GM21423 (cell line): ENCODE data around the gene DEAF1.

Experiments
- ATAC-seq: cut with Tn5 transposase; IDR thresholded peaks from one replicate; pipeline ENCODE4 v1.9.1; 2021; ENCODE audit warnings: mild to moderate bottlenecking, moderate library complexity; ENCODE audit not compliant: unreplicated experiment

The DEAF1 gene

GRCh38 chr11:722346-722811 is 27.4 kb upstream of the DEAF1 start:
- no peak for ATAC-seq

- ATAC-seq = no peak
Observed at GRCh38 chr11:721741-722345, 26.8 kb upstream of the DEAF1 start.

DNA sequence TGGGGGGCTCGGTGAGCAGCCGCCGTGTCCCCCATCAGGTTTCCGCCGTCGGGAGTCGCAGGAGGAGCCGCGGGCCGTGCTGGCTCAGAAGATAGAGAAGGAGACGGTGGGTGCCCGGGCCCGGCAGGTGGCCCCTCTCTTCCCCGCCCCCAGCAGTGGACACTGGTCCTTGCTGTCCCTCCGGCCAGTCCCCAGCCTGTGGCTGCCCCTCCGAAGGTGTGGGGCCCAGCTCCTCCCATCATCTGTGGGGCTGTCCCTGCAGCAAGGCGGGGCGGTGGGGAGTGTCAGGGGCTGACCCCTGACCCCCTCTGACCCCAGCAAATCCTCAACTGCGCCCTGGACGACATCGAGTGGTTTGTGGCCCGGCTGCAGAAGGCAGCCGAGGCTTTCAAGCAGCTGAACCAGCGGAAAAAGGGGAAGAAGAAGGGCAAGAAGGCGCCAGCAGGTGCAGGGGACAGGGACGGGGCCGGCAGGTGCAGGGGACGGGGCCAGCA is 26.3 kb upstream of the DEAF1 start:
- ATAC-seq = no peak

- ATAC-seq = no peak
Observed at GRCh38 chr11:720642-721246, 25.7 kb upstream of the DEAF1 start.

GRCh38 chr11:720017-720641 is 25.1 kb upstream of the DEAF1 start:
- no peak for ATAC-seq

- ATAC-seq = no peak
Observed at GRCh38 chr11:719214-720016, 24.4 kb upstream of the DEAF1 start.

DNA sequence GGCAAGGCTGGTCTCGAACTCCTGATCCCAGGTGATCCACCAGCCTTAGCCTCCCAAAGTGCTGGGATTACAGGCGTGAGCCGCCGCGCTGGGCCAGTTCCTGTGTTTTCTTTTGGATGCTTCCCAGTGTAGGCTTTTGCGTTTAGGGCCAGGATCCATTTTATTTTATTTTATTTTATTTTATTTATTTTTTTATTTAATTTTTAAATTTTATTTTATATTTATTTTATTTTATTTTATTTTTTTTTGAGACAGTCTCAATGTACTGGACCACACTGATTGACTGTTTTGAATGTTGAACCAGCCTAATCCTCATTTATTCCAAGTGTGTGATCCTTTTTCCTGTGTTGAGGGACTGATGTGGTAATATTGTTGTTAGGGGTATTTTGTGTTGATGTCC is 19.4 kb upstream of the DEAF1 start:
- ATAC-seq = no peak

DNA sequence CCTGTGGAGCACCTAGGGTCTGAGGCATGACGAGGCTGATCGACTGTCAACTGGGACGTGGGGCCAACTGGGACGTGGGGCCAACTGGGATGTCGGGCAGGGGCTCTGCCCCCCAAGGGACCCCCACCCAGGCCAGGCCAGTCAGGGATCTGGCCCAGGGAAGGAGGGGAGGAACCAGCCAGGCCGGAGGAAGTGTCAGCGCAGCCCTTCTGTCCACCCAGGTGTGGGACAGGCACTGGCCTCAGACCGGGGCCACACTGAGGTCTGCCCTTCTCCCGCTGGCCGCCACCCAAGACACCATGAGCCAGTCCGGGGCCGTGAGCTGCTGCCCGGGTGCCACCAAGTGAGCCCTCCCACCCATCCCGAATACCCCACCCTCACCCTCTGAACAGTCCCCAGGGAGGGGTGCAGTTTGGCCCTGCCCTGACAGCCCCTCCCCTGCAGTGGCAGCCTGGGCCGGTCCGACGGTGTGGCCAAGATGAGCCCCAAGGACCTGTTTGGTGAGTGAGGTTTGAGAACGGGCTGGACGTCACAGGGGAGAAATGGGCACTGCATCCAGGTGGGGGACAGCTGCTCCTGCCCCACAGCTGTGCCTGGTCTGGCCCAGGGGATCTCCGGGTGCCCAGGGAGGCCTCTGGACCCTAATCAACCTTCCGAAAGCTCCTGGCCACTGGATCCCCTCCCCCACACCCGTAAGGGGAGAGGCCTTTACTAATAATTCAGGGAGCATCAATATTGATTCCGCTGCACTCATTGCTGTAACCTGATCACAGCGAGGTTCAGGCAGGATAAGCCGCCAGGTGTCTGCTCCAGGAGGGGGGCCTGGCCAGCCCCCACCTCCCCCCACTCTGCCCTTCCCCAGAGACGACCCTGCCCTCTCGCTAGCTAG is 14.3 kb upstream of the DEAF1 start:
- ATAC-seq = no peak

GRCh38 chr11:708511-708910 is 13.5 kb upstream of the DEAF1 start:
- ATAC-seq = no peak

DNA sequence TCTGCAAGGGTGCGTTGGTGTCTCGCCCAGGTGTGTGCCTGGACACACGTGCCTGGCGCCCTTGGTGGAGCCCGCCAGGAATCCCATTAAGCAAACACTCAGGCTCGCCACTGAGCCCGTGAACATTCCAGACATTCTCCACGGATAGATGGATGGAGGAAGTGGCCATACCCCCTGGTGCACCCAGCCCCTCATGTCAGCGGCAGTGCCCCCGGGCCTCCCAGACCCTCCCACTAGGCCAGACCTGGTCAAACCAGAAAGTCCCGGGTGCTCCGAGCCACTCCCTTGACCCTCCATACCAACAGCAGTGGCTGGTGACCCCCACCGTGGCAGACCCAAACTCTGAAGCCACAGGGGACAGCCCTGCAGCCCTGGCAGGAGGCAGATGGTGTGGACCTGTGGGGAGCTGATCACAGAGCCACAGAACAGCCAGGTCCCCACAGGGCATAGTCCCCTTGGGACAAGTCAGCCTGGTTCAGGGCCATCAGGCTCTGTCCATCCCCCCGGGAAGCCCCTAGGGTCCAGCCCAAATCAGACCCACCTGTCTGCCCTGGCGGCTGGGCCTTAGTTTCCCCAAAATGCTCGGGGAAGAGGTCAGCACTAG is 12.9 kb upstream of the DEAF1 start:
- ATAC-seq = no peak

DNA sequence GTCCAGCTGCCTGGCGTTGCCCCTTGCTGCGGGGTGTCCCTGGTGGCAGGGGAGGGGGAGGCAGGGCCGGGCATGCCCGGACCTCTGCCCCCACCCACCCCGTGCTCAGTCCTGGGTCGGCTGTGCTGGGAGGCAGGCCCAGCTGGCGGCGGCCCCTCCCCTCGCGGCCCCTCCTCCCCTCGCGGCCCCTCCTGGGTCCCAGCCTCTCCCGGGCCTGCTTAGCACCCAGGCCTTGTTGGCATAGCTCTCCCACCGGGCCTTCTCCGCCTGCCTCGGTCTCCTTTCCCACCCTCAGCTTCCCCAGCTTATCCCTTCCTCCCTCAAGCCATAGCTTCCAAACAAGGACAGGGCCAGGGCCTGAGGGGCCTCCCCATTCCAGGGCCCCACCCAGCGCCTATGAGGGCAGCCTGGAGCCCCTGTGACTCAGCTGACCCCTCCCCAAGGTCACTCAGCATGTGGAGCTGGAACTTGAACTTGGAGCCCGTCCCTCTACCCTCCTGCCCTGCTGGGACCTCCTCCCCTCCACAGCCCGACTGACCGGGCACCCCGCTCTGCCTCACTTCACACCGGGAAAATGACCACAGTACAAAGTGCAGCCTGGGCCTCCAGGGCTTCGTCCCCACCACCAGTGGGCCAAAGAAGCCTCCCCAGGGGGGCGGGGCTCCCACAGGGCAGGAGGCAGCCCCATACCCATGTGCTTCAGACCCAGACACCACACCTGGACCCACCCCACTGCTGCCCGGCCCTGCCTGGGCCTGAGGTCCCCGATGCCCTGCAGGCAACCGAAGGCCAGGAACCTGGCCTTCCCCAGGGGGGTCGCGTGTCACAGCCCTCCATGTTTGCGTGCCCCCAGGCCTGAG is 12.2 kb upstream of the DEAF1 start:
- ATAC-seq = no peak

DNA sequence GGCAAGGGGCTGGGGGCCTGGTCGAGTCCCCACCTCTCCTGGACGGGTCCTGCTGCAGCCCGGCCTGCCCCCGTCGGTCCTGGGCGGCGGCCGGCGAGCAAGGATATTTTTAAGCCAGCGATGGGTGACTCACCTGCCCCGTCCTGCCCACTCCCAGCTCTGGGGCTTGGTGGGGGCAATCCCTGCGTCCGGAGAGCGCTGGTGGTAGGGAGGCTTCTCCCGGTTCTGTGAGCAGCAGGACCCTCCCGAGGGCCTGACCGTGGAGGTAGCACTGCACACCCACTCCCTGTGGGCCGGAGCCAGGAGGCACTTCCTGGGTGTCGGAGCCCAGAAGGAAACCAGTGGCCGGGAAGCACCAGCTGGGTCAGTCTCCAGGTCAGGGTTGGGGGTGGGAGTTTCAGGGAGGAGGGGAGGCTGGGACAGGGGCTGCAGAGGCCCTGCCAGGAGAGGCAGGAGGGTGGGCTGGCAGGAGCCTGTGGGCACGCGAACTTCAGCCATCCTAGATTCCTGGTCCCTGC is 11.5 kb upstream of the DEAF1 start:
- no peak for ATAC-seq

GRCh38 chr11:705646-706438 is 10.8 kb upstream of the DEAF1 start, which contains the start of gene EPS8L2:
Gene EPS8L2 (plus strand): TSS chr11:706231. CDS start chr11:709408, 3,177 bp downstream.
- ATAC-seq = no peak

DNA sequence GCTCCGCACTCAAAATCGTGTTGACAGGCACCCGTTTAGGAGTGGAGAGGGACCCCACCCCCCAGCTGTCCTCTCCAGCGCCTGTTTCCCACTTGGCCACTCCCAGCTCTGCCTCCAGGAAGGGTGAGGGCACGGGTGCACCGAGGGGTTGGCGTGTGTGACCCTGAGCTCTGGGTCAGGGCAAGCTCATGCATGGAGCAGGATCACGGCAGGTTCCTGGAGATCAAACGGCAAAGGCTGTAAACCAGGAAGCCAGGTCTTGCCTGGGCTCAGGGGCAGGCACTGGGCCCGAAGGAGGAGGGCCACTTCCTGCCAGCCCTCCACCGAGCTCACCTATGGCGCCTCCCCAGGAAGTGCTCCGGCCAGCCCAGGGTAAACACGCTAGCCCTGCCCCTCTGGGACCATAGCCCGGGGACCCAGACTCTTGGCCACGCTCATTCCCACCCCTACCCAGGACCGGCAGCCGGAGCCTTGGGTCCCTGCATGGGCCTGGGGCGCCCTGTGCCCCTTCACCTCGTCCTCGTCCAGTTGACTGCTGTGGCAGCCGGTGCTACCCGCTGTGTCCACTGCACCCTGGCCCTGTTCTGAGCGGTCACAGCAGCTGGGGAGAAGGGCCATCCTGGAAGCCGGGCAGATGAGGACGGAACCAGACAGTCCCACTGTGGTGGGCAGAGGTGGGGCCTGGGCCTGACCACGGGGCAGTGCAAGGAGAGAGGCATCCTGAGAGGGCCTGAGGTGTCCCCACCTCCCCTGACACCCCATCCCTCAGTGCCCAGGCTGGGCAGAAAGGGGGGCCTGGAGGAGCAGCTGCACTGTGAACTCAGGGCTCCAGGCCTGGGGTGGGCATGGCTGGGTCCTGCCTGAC is 10.0 kb upstream of the DEAF1 start:
- ATAC-seq = no peak

DNA sequence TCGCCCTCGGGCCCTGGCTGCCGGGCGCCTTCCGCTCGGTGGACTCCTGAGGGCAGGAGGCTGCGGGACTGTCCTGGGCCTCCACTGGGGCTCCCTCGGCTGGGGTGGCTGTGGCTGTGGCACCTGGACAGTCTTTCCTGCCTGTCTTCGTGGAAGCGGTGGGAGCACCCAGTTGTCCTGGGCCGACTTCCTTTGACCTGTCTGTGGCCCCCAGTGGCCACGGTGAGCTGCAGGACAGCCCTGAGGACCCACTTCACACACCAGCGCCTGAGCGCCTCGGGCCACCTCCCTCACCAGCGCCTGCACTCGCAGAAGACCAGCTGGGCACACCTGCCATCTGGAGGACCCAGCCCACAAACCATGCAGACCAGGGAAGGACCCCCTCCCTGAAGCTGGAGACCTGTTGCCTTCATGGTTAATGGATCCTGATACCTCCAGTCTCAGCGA is 9.2 kb upstream of the DEAF1 start:
- no peak for ATAC-seq

DNA sequence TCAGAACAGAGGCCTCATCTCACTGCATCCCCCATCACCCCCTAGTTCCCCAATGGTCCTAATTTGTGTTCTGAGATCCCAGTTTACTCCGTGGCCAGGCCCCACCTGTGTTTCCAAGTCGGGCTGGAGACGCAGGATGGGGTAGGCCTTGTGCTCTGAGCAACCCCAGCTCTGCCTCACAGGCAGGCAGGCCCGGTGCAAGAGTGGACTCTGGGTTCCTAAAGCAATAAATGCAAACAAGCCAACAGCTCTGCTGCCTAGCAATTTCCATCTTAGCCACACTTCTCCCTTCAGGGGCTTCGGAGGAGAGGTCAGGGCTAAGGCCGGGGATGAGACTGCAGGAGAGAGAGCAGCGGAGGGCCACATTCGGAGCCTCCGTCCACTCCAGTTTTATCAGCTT is 8.5 kb upstream of the DEAF1 start:
- no peak for ATAC-seq
